NCI-H2029 treated with DMSO at 0.1 percent for 48 hours (cell line): ENCODE data around the gene FBXL16.
A peak's percentile ranks its signal among the peaks of the same experiment; 100 is the strongest.

Source experiments
- DNase-seq: peaks from one replicate; lab custom pipeline; 2025; lab: John Stamatoyannopoulos, UW

Gene FBXL16

GRCh38 chr16:676913-677312, 28.7 kb downstream of the FBXL16 start:
- DNase-seq, result no peak

GRCh38 chr16:676565-676902, 29.1 kb downstream of the FBXL16 start:
- DNase-seq, result no peak

GRCh38 chr16:675884-676564, 29.6 kb downstream of the FBXL16 start:
- no peak for DNase-seq

DNA sequence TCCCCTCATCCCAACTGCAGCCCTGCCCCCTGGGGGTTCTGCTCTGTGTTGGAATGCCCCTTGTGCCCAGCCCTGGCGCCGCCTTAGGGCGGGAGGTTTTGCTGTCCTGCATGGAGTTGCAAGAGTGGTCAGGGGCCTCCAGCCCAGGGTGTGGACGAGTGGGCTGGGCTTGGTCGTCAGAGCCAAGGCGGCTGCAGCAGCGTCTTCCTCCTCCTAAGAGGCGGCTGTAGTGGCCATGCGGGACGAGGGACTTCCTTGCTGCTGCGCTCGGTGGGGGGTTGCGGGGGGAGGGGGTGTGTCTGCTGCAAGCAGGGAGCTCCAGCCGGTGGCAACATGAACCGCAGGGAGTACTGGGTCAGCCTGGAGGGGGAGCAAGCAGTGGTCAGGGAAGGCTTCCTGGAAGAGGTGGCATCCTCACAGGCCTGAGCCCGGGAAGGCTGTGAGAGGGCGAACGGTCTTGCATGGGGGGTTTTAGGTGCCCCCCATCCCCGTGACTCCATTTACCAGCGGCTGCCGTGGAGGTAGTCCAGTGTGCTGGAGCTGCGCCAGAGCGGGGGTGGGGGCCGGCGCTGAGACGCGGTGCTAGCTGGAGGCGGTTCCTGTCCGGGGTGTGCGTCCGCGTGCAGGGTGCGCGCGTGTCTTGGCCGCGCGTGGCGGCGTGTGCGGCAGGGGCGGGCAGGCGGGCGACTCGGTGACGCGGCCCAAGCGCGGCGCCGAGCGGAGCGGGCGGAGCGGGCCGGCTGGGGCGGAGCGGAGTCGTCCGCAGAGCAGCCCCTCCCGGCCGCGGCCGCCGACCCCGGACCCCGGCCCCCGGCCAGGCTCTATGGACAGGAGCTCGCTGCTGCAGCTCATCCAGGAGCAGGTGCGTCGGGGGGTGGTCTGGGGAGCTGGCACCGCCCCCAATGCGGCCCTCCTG, 30.4 kb downstream of the FBXL16 start, which contains the start of gene RHBDL1:
Gene RHBDL1, plus strand, starts transcription at position 704 of the 916 bp plus-strand sequence. Its CDS starts 120 bp downstream, at position 824.
- no peak for DNase-seq

GRCh38 chr16:674214-674881, 31.3 kb downstream of the FBXL16 start:
- DNase-seq, result no peak

GRCh38 chr16:673399-673991, 32.1 kb downstream of the FBXL16 start:
- DNase-seq, result no peak

DNA sequence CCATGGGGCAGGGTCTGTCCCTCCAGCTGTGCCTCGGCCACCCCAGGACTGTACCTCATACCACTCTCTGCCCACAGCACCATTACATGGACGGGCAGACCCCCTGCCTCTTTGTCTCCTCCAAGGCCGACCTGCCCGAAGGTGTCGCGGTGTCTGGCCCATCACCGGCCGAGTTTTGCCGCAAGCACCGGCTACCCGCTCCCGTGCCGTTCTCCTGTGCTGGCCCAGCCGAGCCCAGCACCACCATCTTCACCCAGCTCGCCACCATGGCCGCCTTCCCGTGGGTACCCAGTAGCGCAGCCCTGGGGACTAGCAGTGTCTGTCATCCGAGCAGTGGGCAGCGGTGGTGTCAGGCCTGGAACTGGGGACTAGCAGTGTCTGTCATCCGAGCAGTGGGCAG, 32.8 kb downstream of the FBXL16 start:
- no peak for DNase-seq

GRCh38 chr16:672371-672770, 33.2 kb downstream of the FBXL16 start:
- DNase-seq, result no peak

DNA sequence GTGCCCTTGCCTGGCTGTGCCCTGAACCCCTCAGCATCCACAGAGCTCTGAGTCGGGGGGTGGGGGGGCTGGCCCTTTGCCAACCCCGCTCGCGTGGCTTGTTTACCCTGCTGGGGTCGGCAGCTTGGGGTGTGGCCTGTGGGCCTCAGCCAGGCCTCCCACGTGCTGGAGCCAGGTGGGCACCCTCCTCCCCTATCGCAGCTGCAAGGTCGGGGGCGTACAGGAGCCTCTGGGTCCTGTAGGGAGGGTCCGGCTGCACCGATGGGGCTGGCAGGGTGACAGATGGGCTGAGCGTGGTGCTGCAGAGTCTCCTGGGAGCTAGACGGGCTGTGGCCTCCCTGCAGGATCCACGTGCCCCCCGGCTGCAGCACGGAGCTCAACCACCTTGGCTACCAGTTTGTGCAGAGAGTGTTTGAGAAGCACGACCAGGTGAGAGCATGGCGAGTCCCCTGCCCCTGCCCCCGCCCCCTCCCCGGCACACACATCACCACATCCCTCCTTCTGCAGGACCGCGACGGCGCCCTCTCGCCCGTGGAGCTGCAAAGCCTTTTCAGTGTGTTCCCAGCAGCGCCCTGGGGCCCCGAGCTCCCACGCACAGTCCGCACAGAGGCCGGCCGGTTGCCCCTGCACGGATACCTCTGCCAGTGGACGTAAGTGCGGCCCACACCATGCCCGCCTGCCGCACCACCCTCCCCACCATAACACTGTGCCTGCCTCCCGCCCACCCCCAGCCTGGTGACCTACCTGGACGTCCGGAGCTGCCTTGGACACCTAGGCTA, 34.1 kb downstream of the FBXL16 start:
- DNase-seq, result no peak

DNA sequence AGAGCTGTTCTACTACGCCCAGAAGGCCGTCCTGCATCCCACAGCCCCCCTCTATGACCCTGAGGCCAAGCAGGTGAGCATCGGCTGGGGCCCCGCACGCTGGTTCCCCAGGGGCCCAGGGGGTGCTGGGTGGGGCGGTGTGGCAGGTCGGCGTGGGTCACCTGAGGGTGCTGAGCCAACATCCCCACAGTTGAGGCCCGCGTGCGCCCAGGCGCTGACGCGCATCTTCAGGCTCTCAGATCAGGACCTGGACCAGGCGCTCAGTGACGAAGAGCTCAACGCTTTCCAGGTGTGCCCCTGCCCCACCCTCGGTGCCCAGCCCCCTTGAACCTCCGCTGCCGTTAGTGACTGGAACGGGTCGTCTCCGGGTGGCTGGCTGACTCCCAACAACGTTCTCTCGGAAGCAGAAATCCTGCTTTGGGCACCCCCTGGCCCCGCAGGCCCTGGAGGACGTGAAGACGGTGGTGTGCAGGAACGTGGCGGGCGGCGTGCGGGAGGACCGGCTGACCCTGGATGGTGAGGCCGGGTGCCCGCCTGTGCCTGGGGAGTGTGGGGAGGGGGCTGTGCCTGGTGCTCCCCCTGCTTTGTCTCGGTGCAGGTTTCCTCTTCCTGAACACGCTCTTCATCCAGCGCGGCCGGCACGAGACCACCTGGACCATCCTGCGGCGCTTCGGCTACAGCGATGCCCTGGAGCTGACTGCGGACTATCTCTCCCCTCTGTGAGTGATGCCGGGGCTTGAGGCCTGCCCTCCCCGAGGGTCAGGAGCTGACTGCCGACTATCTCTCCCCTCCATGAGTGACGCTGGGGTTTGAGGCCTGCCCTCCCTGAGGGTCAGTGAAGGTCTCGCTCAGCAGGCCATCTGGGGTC, 34.9 kb downstream of the FBXL16 start:
- no peak for DNase-seq

DNA sequence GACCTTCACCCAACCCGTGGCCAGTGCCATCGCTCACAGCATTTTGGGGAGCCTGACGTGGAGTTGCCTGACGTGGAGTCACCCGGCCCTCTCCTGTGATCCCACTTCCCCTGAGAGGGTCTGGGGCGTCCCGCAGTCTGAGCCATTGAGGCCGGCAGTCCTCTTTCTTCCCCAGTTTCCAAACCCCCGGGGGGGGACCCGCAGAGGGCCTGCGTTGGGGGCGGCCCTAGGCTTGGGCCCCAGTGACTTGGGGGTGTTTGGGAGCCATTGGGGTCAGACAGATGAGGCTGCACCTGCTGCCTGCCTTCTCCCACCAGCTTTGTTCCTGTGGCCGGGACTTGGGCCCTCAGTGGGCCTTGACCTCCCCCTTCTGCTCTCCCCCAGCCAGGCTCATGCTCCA, 35.9 kb downstream of the FBXL16 start:
- DNase-seq, result no peak

DNA sequence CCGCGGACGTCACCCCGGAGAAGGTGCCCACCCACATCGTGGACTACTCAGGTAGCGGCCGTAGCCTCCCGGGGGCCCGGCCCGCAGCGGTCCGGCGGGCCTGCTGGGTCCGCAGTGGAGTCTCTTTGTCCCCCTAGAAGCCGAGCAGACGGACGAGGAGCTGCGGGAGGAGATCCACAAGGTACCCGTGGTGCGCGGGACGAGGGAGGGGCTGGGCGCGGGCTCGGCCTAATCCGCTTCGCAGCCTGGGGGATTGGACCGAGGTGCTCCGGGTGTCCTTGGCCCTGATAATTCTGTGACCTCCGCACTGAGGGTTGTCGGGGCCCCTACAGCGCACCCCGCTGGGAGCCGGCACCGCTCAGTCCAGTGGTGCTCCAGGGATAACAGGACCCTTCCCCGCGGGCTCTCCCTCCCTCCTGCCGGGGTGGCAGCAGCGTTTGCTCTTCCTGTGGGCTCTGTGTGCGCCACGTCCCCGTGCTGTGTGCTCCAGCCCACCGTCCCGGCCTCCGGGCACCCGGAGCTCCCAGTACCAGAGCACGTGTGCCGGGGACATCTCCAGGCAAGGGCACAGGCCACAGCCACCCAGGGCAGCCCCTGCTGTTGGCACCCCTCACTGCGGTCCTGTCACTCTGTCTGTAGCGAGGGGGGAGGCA, 37.0 kb downstream of the FBXL16 start:
- DNase-seq, result no peak

GRCh38 chr16:667780-668518, 37.7 kb downstream of the FBXL16 start, which contains the start of gene RHOT2:
Gene RHOT2, plus strand, starts transcription at chr16:668132. Its CDS starts 68 bp downstream, at chr16:668200.
- peak; percentile 34 for DNase-seq

DNA sequence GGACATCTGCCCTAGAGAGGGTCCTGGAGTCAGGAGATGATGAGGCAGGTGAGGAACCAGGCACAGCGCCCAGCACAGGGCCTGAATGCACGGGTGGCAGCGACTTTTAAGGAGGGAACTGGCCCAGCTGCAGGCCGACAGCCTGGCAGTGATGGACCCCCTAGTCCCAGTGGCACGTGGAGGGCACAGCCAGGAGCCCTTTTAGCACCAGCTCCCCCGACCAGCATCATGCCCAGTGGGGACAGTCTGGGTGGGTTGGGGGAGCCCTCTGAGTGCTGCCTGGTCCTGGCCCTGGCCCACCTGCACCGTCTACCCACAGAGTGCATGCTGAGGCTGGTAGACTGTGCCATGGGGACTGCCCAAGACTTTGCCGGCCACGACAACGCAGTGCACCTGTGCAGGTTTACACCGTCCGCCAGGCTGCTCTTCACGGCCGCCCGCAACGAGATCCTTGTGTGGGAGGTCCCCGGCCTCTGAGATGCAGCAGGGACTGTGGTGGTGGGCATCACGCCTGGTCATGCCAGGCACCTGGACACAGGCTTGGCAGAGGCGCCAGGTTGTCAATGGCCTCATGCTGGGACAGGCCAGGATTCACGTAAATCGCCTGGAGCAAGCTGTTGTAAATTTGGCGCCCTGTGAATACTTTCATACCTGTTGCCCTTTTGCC, 38.4 kb downstream of the FBXL16 start:
- DNase-seq, result no peak

DNA sequence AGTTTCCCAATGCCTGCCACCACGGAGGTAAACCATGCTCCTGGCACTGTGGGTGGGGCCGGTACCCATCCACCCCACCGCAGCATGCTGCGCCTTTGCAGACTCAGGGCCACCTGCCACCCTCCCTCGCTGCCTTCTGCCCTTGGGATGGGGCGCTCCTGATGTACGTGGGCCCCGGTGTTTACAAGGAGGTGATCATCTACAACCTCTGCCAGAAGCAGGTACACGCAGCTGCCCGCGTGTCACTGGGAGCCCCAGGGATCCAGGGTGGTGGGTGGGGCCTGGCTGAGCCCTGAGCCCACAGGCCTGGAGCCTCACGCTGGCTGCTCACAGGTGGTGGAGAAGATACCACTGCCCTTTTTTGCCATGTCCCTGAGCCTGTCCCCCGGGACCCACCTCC, 39.0 kb downstream of the FBXL16 start:
- no peak for DNase-seq

DNA sequence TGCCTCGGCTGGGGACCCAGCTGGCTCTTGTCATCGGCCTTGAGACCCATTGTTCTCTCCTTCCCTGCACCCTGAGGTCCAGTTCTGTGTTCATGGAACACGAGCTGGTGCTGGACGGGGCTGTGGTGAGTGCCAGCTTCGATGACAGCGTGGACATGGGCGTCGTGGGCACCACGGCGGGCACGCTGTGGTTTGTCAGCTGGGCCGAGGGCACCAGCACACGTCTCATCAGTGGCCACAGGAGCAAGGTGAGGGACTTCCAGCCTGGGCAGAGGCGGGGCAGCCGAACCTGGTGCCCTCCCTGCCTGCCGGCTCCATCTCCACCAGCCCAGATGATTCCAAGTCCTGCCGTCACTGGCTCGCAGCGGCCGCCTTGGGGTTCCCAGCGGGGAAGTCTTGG, 43.0 kb downstream of the FBXL16 start:
- DNase-seq, result no peak

DNA sequence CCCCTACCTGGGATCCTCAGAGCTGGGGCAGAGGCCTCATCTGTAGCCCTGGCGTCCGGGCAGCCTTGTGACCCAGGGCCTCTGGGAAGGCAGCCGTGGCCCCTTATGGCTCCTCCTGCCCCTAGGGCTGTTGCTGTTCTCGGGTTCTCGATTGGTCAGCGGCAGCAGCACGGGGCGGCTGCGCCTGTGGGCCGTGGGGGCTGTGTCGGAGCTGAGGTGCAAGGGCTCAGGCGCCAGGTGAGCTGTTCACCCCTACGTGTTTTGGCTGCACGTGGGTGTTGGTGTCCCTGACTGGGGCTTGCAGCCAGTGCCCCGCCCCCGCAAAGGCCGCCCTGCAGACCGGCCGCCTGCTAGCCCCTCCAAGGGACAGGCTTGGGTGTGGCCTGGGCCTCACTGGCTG, 43.5 kb downstream of the FBXL16 start:
- no peak for DNase-seq

DNA sequence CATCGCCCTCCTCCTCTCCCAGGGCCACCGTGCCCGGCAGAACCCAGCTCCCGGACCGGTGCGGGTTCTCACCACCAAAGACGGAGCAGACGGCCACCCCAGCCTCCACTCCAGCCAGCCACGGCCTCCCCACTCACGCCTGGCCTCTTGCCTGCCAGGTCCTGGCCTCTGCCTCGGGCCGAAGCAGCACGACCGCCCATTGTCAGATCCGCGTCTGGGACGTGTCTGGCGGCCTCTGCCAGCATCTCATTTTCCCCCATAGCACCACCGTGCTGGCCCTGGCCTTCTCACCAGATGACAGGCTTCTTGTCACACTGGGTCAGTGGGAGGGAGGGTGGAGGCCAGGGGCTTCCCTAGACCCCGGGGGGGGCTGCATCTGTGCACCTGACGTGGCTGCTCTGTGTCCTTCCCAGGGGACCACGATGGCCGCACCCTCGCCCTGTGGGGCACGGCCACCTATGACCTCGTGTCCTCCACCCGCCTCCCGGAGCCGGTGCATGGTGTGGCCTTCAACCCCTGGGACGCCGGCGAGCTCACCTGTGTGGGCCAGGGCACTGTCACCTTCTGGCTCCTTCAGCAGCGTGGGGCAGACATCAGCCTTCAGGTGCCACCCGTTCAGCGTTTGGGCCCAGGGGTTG, 44.3 kb downstream of the FBXL16 start:
- no peak for DNase-seq
